HepG2 (cell line): ENCODE measurements around the gene TOMM22. TPM values are rescaled to one million over a fixed set of nuclear protein-coding genes. Genes with fewer than 3 reads are reported as not detected.

Source experiments
- ASH2L ChIP-seq: fragments of 300-600, 200-600 bp; sonication (generic); IDR thresholded peaks from 2 replicates; pipeline ENCODE4 v1.7.0; 2017; ENCODE audit warnings: low read depth, mild to moderate bottlenecking, moderate library complexity, mixed read lengths, low read length; ENCODE audit not compliant: insufficient read length
- CEBPZ ChIP-seq: IDR thresholded peaks from 2 replicates; pipeline ENCODE4 v1.6.1; 2012; ENCODE audit warnings: low read length, improper control_type of control experiment
- DMTF1 ChIP-seq: sonication (generic); formaldehyde crosslinking; IDR thresholded peaks from 2 replicates; pipeline ENCODE4 v1.4.0; 2020; ENCODE audit warnings: mild to moderate bottlenecking, missing genetic modification reagents
- EHMT2 ChIP-seq: fragments of 200-600 bp; sonication (generic); IDR thresholded peaks from 2 replicates; pipeline ENCODE4 v1.7.0; 2017; ENCODE audit warnings: antibody characterized with exemption, low read depth, low read length, borderline replicate concordance
- FOXA1 ChIP-seq, 2 experiments: fragments of 450-650 bp in 1 of 2; sonication (generic) in 1 of 2; formaldehyde crosslinking in 1 of 2; IDR thresholded peaks; 2 replicates each; pipeline versions ENCODE4 v1.4.0 to v1.6.1; 2016 to 2020; ENCODE audit warnings: missing genetic modification reagents in 1 of 2
- GMEB2 ChIP-seq: IDR thresholded peaks from 2 replicates; pipeline ENCODE4 v1.6.1; 2016; ENCODE audit warnings: missing biosample characterization, missing genetic modification reagents, low read depth
- HMG20B ChIP-seq: conservative IDR thresholded peaks from 2 replicates; pipeline ENCODE4 v1.6.1; 2016; ENCODE audit warnings: missing genetic modification reagents, missing compliant biosample characterization
- MTERF4 ChIP-seq: sonication (generic); formaldehyde crosslinking; IDR thresholded peaks from 2 replicates; pipeline ENCODE4 v1.8.0; 2023; ENCODE audit warnings: mild to moderate bottlenecking, missing genetic modification reagents
- NCOR1 ChIP-seq: fragments of 200-600 bp; sonication (generic); IDR thresholded peaks from 2 replicates; pipeline ENCODE4 v1.7.0; 2017; ENCODE audit warnings: antibody characterized with exemption, low read length, borderline replicate concordance
- POGZ ChIP-seq: sonication (generic); formaldehyde crosslinking; IDR thresholded peaks from 2 replicates; pipeline ENCODE4 v1.4.0; 2020; ENCODE audit warnings: mild to moderate bottlenecking, missing genetic modification reagents
- REPIN1 ChIP-seq: sonication (generic); formaldehyde crosslinking; IDR thresholded peaks from 2 replicates; pipeline ENCODE4 v1.8.0; 2022; ENCODE audit warnings: missing genetic modification reagents, low read depth, mild to moderate bottlenecking, borderline replicate concordance
- SIN3A ChIP-seq: IDR thresholded peaks from 2 replicates; pipeline ENCODE4 v1.6.1; 2011; ENCODE audit warnings: low read depth, mild to moderate bottlenecking, control low read depth, low read length, borderline replicate concordance
- SSRP1 ChIP-seq: IDR thresholded peaks from 2 replicates; pipeline ENCODE4 v1.6.1; 2016; ENCODE audit warnings: control low read depth
- ZIK1 ChIP-seq: sonication (generic); formaldehyde crosslinking; IDR thresholded peaks from 2 replicates; pipeline ENCODE4 v1.5.0; 2020; ENCODE audit warnings: mild to moderate bottlenecking, low read depth, missing genetic modification reagents, borderline replicate concordance
- ZMAT5 ChIP-seq: sonication (generic); formaldehyde crosslinking; IDR thresholded peaks from 2 replicates; pipeline ENCODE4 v1.5.0; 2020; ENCODE audit warnings: mild to moderate bottlenecking, low read depth, missing genetic modification reagents, borderline replicate concordance
- ZNF138 ChIP-seq: sonication (generic); formaldehyde crosslinking; IDR thresholded peaks from 2 replicates; pipeline ENCODE4 v1.5.0; 2020; ENCODE audit warnings: mild to moderate bottlenecking, low read depth, missing genetic modification reagents
- ZNF546 ChIP-seq: sonication (generic); formaldehyde crosslinking; conservative IDR thresholded peaks from 2 replicates; pipeline ENCODE4 v1.8.1; 2023; ENCODE audit warnings: mild to moderate bottlenecking, missing genetic modification reagents
- ZNF580 ChIP-seq: IDR thresholded peaks from 2 replicates; pipeline ENCODE4 v1.6.1; 2016; ENCODE audit warnings: low read depth, borderline replicate concordance
- ZNF816 ChIP-seq: sonication (generic); formaldehyde crosslinking; IDR thresholded peaks from 2 replicates; pipeline ENCODE4 v1.8.0; 2022; ENCODE audit warnings: missing genetic modification reagents, mild to moderate bottlenecking, borderline replicate concordance
- polyA plus RNA-seq, 8 experiments: library from polyadenylated mRNA; depleted of rRNA in 3 of 8; stranded (reverse) in 7 of 8; unstranded in 1 of 8; fragments of >200 nt; fragmentation: Illumina TruSeq in 4 of 8; extraction: Trizol in 4 of 8; gene quantifications; 2 replicates each; pipeline versions ENCODE4 v1.2.1 to v1.2.3, GENCODE V29; 2011 to 2016; ENCODE audit warnings: low read depth in 4 of 8, missing spikeins in 1 of 8, mixed read lengths in 1 of 8; ENCODE audit not compliant: insufficient read depth in 1 of 8
- total RNA-seq, 5 experiments: library from RNA; depleted of rRNA; stranded (reverse); fragments of >200 nt; fragmentation: Illumina TruSeq; extraction: Trizol; gene quantifications; 2 replicates each; pipeline ENCODE4 v1.2.3, GENCODE V29; 2016; ENCODE audit warnings: low read depth in 1 of 5

Gene TOMM22
- total and polyA plus RNA-seq, 2 of the 13 experiments (the other 11 are each of a cell fraction or from before 2014, with no cell fraction given): 46.9 to 118 TPM

- TF ChIP-seq REPIN1 (CRISPR knock-in tag) (no peak), FOXA1 (IDR thresholded peaks at IDR 0.05) (no peak), FOXA1 (CRISPR knock-in tag; IDR thresholded peaks at IDR 0.05) (peak; percentile 31), MTERF4 (no peak), ZNF546 (CRISPR knock-in tag) (no peak), SIN3A (no peak), POGZ (CRISPR knock-in tag) (no peak), GMEB2 (CRISPR knock-in tag) (no peak), ASH2L (peak; percentile 40), ZMAT5 (CRISPR knock-in tag) (no peak), DMTF1 (CRISPR knock-in tag) (no peak), EHMT2 (no peak), ZNF138 (CRISPR knock-in tag) (no peak), CEBPZ (no peak), ZNF580 (CRISPR knock-in tag) (no peak), HMG20B (CRISPR knock-in tag) (no peak), SSRP1 (CRISPR knock-in tag) (no peak), NCOR1 (no peak), ZNF816 (CRISPR knock-in tag) (no peak), ZIK1 (CRISPR knock-in tag) (no peak)
These were observed 15.1 kb downstream of the TOMM22 start (continued) for GRCh38 chr22:38696606-38697424.
